Neural cell (in vitro differentiated cells): ENCODE measurements around the gene S100G.
"Not testable (repeated sequence)": the region's sequence is repeated elsewhere in the genome, so short reads cannot be mapped to it uniquely, and the experiment has no call there.

Experiments
- CTCF ChIP-seq: fragments of 450-650 bp; IDR thresholded peaks from 2 replicates; pipeline ENCODE4 v1.5.1; 2014; ENCODE audit warnings: antibody characterized with exemption, mild to moderate bottlenecking, moderate library complexity; ENCODE audit not compliant: poor library complexity, severe bottlenecking
- EP300 ChIP-seq: fragments of 450-650 bp; conservative IDR thresholded peaks from 2 replicates; pipeline ENCODE4 v1.6.1; 2014; ENCODE audit warnings: antibody characterized with exemption, mild to moderate bottlenecking, moderate library complexity; ENCODE audit not compliant: poor library complexity, severe bottlenecking
- EZH2 ChIP-seq: fragments of 200-600, 300-800 bp; shearing (Covaris generic), sonication (generic); IDR thresholded peaks from 2 replicates; pipeline ENCODE4 v1.6.1; 2014; ENCODE audit warnings: antibody characterized with exemption, low read length, borderline replicate concordance, mild to moderate bottlenecking; ENCODE audit not compliant: insufficient read depth, poor library complexity, severe bottlenecking
- SMC3 ChIP-seq: fragments of 450-650 bp; conservative IDR thresholded peaks from 2 replicates; pipeline ENCODE4 v1.6.1; 2014; ENCODE audit warnings: antibody characterized with exemption, mild to moderate bottlenecking, moderate library complexity; ENCODE audit not compliant: poor library complexity
- TAF1 ChIP-seq: IDR thresholded peaks from 2 replicates; pipeline ENCODE4 v1.6.1; 2012; ENCODE audit warnings: low read depth

- TF ChIP-seq CTCF, EP300, TAF1, SMC3, EZH2: not testable (repeated sequence)
These were observed 46.7 kb upstream of the S100G start for GRCh38 chrX:16603235-16603634.
